H1 (cell line): ENCODE measurements around the gene NT5E. TPM values are rescaled to one million over a fixed set of nuclear protein-coding genes. Genes with fewer than 3 reads are reported as not detected.

ENCODE experiments used
- CTCF ChIA-PET: fragments of 300-600 bp; sonication (Branson Sonifier 250); formaldehyde crosslinking; loops from one replicate; lab custom pipeline; 2021; ENCODE audit not compliant: partially characterized antibody; lab: Charles Lee
- POLR2A ChIA-PET: fragments of 300-600 bp; sonication (Branson Sonifier 250); formaldehyde crosslinking; loops from one replicate; lab custom pipeline; 2021; ENCODE audit warnings: inconsistent platforms; ENCODE audit not compliant: partially characterized antibody; lab: Charles Lee
- DNase-seq, 2 experiments: peaks; one replicate each; pipeline versions ENCODE4 v3.0.0 to v3.0.0-alpha.2; 2010 to 2022; ENCODE audit warnings: low spot score in 2 of 2, low read depth in 1 of 2, mixed read lengths in 1 of 2
- FAIRE-seq: peaks from 2 replicates; lab custom pipeline; 2011; peaks lifted over from hg19 to GRCh38; lab: Jason Lieb, UNC
- H2AFZ ChIP-seq: 2 replicates; pipeline ENCODE4 v1.8.1; 2012; ENCODE audit warnings: low read length, inconsistent platforms
- H2AK5ac ChIP-seq: 2 replicates; pipeline ENCODE4 v1.6.1; 2013; ENCODE audit warnings: low read depth, low read length
- H2BK120ac ChIP-seq: replicated peaks from 2 replicates; pipeline ENCODE3; 2013; ENCODE audit warnings: low read depth, low read length, inconsistent platforms
- H2BK12ac ChIP-seq: 2 replicates; pipeline ENCODE4 v1.6.1; 2013; ENCODE audit warnings: low read depth, low read length
- H2BK15ac ChIP-seq: 2 replicates; pipeline ENCODE4 v1.6.1; 2013; ENCODE audit warnings: low read length
- H2BK20ac ChIP-seq: 2 replicates; pipeline ENCODE4 v1.6.1; 2013; ENCODE audit warnings: low read length
- H2BK5ac ChIP-seq: 2 replicates; pipeline ENCODE4 v1.6.1; 2013; ENCODE audit warnings: low read depth, low read length
- H3K14ac ChIP-seq: 2 replicates; pipeline ENCODE4 v1.6.1; 2013; ENCODE audit warnings: inconsistent platforms; ENCODE audit not compliant: insufficient read length
- H3K18ac ChIP-seq: 2 replicates; pipeline ENCODE4 v1.6.1; 2013; ENCODE audit warnings: low read length; ENCODE audit errors: extremely low read depth
- H3K23ac ChIP-seq: 2 replicates; pipeline ENCODE4 v1.6.1; 2013; ENCODE audit warnings: inconsistent platforms; ENCODE audit not compliant: insufficient read length
- H3K23me2 ChIP-seq: 2 replicates; pipeline ENCODE4 v1.6.1; 2013; ENCODE audit warnings: low read depth, low read length
- H3K27ac ChIP-seq: 2 replicates; pipeline ENCODE4 v1.6.1; 2011; ENCODE audit warnings: low read depth, low read length, inconsistent platforms
- H3K27me3 ChIP-seq, 4 experiments: replicated peaks in 1 of 4; 1 replicate in 1 of 4; 2 replicates in 3 of 4; pipeline versions ENCODE4 v1.6.1 to v1.8.1; 2011 to 2013; ENCODE audit warnings: low read length in 3 of 4, mild to moderate bottlenecking in 3 of 4, inconsistent platforms in 2 of 4, mixed read lengths in 2 of 4, moderate library complexity in 1 of 4; ENCODE audit not compliant: control insufficient read depth in 3 of 4, insufficient read depth in 3 of 4; ENCODE audit errors: extremely low read depth in 1 of 4
- H3K36me3 ChIP-seq, 4 experiments: 2 replicates each; pipeline versions ENCODE4 v1.6.1 to v1.8.1; 2011 to 2013; ENCODE audit warnings: mild to moderate bottlenecking in 4 of 4, low read length in 3 of 4, moderate library complexity in 2 of 4, control low read depth in 1 of 4, inconsistent platforms in 1 of 4; ENCODE audit not compliant: insufficient read depth in 4 of 4, control insufficient read depth in 2 of 4
- H3K4ac ChIP-seq: replicated peaks from 2 replicates; pipeline ENCODE3; 2013; ENCODE audit warnings: low read length, low read depth, mixed read lengths, inconsistent platforms; ENCODE audit not compliant: insufficient read length
- H3K4me1 ChIP-seq, 4 experiments: replicated peaks in 1 of 4; 1 replicate in 1 of 4; 2 replicates in 3 of 4; pipeline versions ENCODE4 v1.6.1 to v1.8.1; 2011 to 2013; ENCODE audit warnings: low read length in 3 of 4, inconsistent platforms in 2 of 4, mixed read lengths in 1 of 4; ENCODE audit not compliant: insufficient read depth in 4 of 4, control insufficient read depth in 3 of 4
- H3K4me2 ChIP-seq, 2 experiments: 2 replicates each; pipeline versions ENCODE4 v1.6.1 to v1.8.1; 2011 to 2013; ENCODE audit warnings: low read depth in 2 of 2, low read length in 2 of 2, control low read depth in 1 of 2, inconsistent platforms in 1 of 2, mild to moderate bottlenecking in 1 of 2; ENCODE audit not compliant: insufficient read depth in 1 of 2
- H3K4me3 ChIP-seq, 4 experiments: fragments of 200-600, 300-600 bp in 1 of 4; sonication (generic), shearing (Covaris generic), sonication (Bioruptor Twin) in 1 of 4; 2 replicates each; pipeline versions ENCODE4 v1.5.1 to v1.8.1; 2011 to 2016; ENCODE audit warnings: low read length in 4 of 4, low read depth in 3 of 4, control low read depth in 2 of 4, inconsistent platforms in 2 of 4, mild to moderate bottlenecking in 2 of 4, mixed read lengths in 1 of 4, moderate library complexity in 1 of 4; ENCODE audit not compliant: insufficient read depth in 2 of 4; ENCODE audit errors: extremely low read depth in 1 of 4
- H3K56ac ChIP-seq: replicated peaks from 2 replicates; pipeline ENCODE3; 2013; ENCODE audit warnings: low read depth, mild to moderate bottlenecking, mixed read lengths, low read length, inconsistent platforms; ENCODE audit not compliant: insufficient read length
- H3K79me1 ChIP-seq: 2 replicates; pipeline ENCODE4 v1.6.1; 2013; ENCODE audit warnings: low read depth, low read length, control low read depth
- H3K79me2 ChIP-seq, 2 experiments: 2 replicates each; pipeline versions ENCODE4 v1.6.1 to v1.8.1; 2012 to 2013; ENCODE audit warnings: low read length in 2 of 2, mild to moderate bottlenecking in 2 of 2, inconsistent platforms in 1 of 2; ENCODE audit not compliant: insufficient read depth in 2 of 2, control insufficient read depth in 1 of 2
- H3K9ac ChIP-seq, 4 experiments: replicated peaks in 1 of 4; 1 replicate in 1 of 4; 2 replicates in 3 of 4; pipeline versions ENCODE4 v1.6.1 to v1.8.1; 2011 to 2013; ENCODE audit warnings: low read depth in 3 of 4, low read length in 3 of 4, control low read depth in 2 of 4, mild to moderate bottlenecking in 2 of 4, moderate library complexity in 2 of 4, inconsistent platforms in 1 of 4; ENCODE audit errors: extremely low read depth in 1 of 4
- H3K9me3 ChIP-seq, 2 experiments: 2 replicates each; pipeline versions ENCODE4 v1.6.1 to v1.8.1; 2012 to 2013; ENCODE audit warnings: mild to moderate bottlenecking in 2 of 2, moderate library complexity in 2 of 2, control low read depth in 1 of 2, inconsistent platforms in 1 of 2, low read depth in 1 of 2, low read length in 1 of 2, mixed read lengths in 1 of 2; ENCODE audit not compliant: insufficient read depth in 2 of 2
- H4K20me1 ChIP-seq, 2 experiments: replicated peaks in 1 of 2; 2 replicates each; pipeline versions ENCODE3 to v1.8.1; 2011 to 2013; ENCODE audit warnings: inconsistent platforms in 2 of 2, low read length in 2 of 2, mild to moderate bottlenecking in 1 of 2; ENCODE audit not compliant: insufficient read depth in 2 of 2, control insufficient read depth in 1 of 2
- H4K5ac ChIP-seq: 2 replicates; pipeline ENCODE4 v1.6.1; 2013; ENCODE audit warnings: low read length, low read depth, mixed read lengths, inconsistent platforms; ENCODE audit not compliant: insufficient read length
- H4K8ac ChIP-seq: 2 replicates; pipeline ENCODE4 v1.8.0; 2013; ENCODE audit warnings: mild to moderate bottlenecking, moderate library complexity, low read length, inconsistent platforms; ENCODE audit not compliant: insufficient read depth; ENCODE audit errors: extremely low read depth
- H4K91ac ChIP-seq: replicated peaks from 2 replicates; pipeline ENCODE3; 2013; ENCODE audit warnings: low read length, mixed read lengths, inconsistent platforms; ENCODE audit not compliant: insufficient read length
- EGR1 ChIP-seq: IDR thresholded peaks from 2 replicates; pipeline ENCODE4 v1.6.1; 2011; ENCODE audit warnings: low read depth, low read length, borderline replicate concordance
- FOSL1 ChIP-seq: IDR thresholded peaks from 2 replicates; pipeline ENCODE4 v1.6.1; 2011; ENCODE audit warnings: mild to moderate bottlenecking, low read depth, low read length, moderate library complexity; ENCODE audit not compliant: insufficient read depth
- GTF2F1 ChIP-seq: IDR thresholded peaks from 2 replicates; pipeline ENCODE4 v1.6.1; 2012; ENCODE audit warnings: low read depth, low read length, improper control_type of control experiment, borderline replicate concordance
- MAFK ChIP-seq: IDR thresholded peaks from 2 replicates; pipeline ENCODE4 v1.6.1; 2012; ENCODE audit warnings: low read depth, mild to moderate bottlenecking, improper control_type of control experiment, low read length
- NANOG ChIP-seq: IDR thresholded peaks from 2 replicates; pipeline ENCODE4 v1.6.1; 2011; ENCODE audit warnings: low read length, low read depth, mild to moderate bottlenecking, inconsistent platforms; ENCODE audit not compliant: insufficient read depth, poor library complexity, severe bottlenecking
- PHF8 ChIP-seq: fragments of 200-600 bp; sonication (generic); conservative IDR thresholded peaks from 2 replicates; pipeline ENCODE4 v1.7.1; 2012; ENCODE audit warnings: low read depth, mild to moderate bottlenecking, inconsistent platforms, low read length, moderate library complexity
- SP1 ChIP-seq: IDR thresholded peaks from 2 replicates; pipeline ENCODE4 v1.6.1; 2011; ENCODE audit warnings: low read depth, low read length
- WGBS, 2 experiments: shearing (Covaris generic) in 1 of 2; methylation state at CpG; one replicate each; pipeline versions ENCODE4 v1.1.6 to v1.1.7; 2013 to 2015; ENCODE audit warnings: low lambda C conversion rate in 2 of 2, mixed read lengths in 2 of 2, inconsistent platforms in 1 of 2, low coverage in 1 of 2, missing lambda C conversion rate in 1 of 2; ENCODE audit not compliant: insufficient replicate concordance in 2 of 2, insufficient coverage in 1 of 2, insufficient read length in 1 of 2; ENCODE audit errors: extremely low coverage in 1 of 2, missing lambda C conversion rate in 1 of 2; 5-methylcytosine and 5-hydroxymethylcytosine counted together
- polyA plus RNA-seq, 7 experiments: library from polyadenylated mRNA; depleted of rRNA in 3 of 7; stranded (reverse) in 5 of 7; unstranded in 2 of 7; fragments of >200 nt in 5 of 7; fragments of 200-250 nt in 2 of 7; gene quantifications; 1 replicate in 5 of 7; 2 replicates in 1 of 7; 4 replicates in 1 of 7; pipeline versions ENCODE4 v1.2.1 to v1.2.3, GENCODE V29; 2011 to 2013; ENCODE audit warnings: missing spikeins in 2 of 7, mixed read lengths in 2 of 7
- total RNA-seq: library from RNA; stranded (reverse); fragmentation: NEBNext Ultra II Directional; extraction: Animal tissue kit (Norgen Biotek cat#: 25700); gene quantifications from 2 replicates; pipeline ENCODE4 v1.2.1, GENCODE V29; 2021

Gene NT5E
- total and polyA plus RNA-seq, 2 of the 8 experiments (the other 6 are each of a cell fraction or from before 2014, with no cell fraction given): 0.74 to 1.5 TPM

DNA sequence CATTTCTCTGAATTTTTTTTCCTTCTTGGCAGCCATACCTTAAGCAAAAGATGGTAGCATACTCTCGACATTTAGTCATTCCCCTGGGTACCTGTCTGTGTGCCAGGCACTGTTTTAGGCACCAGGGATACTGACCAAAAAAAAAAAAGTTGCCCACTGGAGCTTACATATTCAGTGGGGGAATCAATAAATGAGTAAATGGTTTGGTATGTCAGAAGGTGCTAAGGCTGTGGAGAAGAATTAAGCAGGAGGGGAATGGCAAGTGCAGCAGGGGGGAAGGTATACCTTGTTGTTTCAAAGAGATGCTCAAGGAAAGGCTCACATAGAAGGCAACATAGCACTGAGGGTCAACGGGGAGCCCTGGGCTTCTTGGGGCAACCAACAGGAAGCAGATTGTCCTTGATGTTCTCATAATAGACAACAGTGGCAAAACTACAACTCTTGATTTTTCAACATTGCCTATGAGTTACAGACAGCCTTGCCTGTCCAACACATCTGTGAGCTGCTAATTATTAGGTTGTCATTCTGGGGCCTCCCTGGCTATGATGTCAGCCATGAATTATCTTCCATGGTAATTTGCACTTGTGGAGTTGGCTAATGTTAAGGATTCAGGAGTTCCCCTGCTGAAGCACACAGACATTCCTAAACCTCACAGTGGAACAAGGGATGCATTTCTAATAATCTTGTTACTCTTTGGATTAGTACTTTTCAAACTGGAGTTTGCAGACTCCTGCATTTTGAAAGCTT is 19.6 kb downstream of the NT5E start:
- DNase-seq (no peak), FAIRE-seq (no peak)
- H3K23ac ChIP-seq: no peak overlapping the region
- H3K4me2 ChIP-seq: no peak overlapping the region
- POLR2A ChIA-PET: no interaction called here
- no peak overlapping the region for H2AK5ac ChIP-seq
- H2BK120ac ChIP-seq: no peak overlapping the region
- H3K23me2 ChIP-seq: no peaks in the 10 kb centered on the region
- H2BK20ac ChIP-seq: no peak overlapping the region
- no peak overlapping the region for H3K27ac ChIP-seq
- no peak overlapping the region for H3K14ac ChIP-seq
- no peak overlapping the region for H2BK12ac ChIP-seq
- H3K36me3 ChIP-seq: no peaks in the 10 kb centered on the region
- H3K4ac ChIP-seq: no peak overlapping the region
- TF ChIP-seq FOSL1: no peak
- no peak for TF ChIP-seq MAFK
- TF ChIP-seq NANOG: no peak
- no peak for TF ChIP-seq PHF8
- no peak for TF ChIP-seq GTF2F1
- TF ChIP-seq SP1: no peak
- no peak for TF ChIP-seq EGR1
- 76% methylated on average over 2 of the region's 2 CpGs; no CpG with 5 or more reads in 1 of the 2 experiments for WGBS, 2 experiments
- H4K91ac ChIP-seq: no peak overlapping the region
- H3K79me2 ChIP-seq: no peaks in the 10 kb centered on the region
- no peak overlapping the region for H4K8ac ChIP-seq
- H3K9me3 ChIP-seq: no peaks in the 10 kb centered on the region
- H2AFZ ChIP-seq: no peak overlapping the region
- H3K27me3 ChIP-seq: no peaks in the 10 kb centered on the region
- H2BK5ac ChIP-seq: no peak overlapping the region
- H4K20me1 ChIP-seq: no peaks in the 10 kb centered on the region
- no peak overlapping the region for H2BK15ac ChIP-seq
- H3K79me1 ChIP-seq: no peaks in the 10 kb centered on the region
- H3K18ac ChIP-seq: no peak overlapping the region
- H3K4me3 ChIP-seq: no peak overlapping the region
- H3K9ac ChIP-seq: no peak overlapping the region
- CTCF ChIA-PET: interaction anchor here (0.7 to 10.5 kb wide), 4 partner anchors 13 to 84 kb away, joined by 3 to 99 read pairs (median 4); no protein-coding TSS in a partner anchor
- no peak overlapping the region for H3K56ac ChIP-seq
- no peaks in the 10 kb centered on the region for H3K4me1 ChIP-seq
- no peak overlapping the region for H4K5ac ChIP-seq
